GM06990 (cell line): ENCODE results near the gene C1orf50.
A peak's percentile ranks its signal among the peaks of the same experiment; 100 is the strongest.

Experiments
- DNase-seq: peaks from one replicate; pipeline ENCODE4 v3.0.0-alpha.2; 2011; ENCODE audit not compliant: insufficient read length; ENCODE audit errors: extremely low read depth
- H3K27me3 ChIP-seq: replicated peaks from 2 replicates; pipeline ENCODE4 v1.6.0; 2011; ENCODE audit warnings: low read length; ENCODE audit not compliant: control insufficient read depth, insufficient read depth
- H3K36me3 ChIP-seq: 2 replicates; pipeline ENCODE4 v1.5.1; 2011; ENCODE audit warnings: low read length; ENCODE audit not compliant: control insufficient read depth, insufficient read depth
- H3K4me3 ChIP-seq: replicated peaks from 2 replicates; pipeline ENCODE4 v1.5.1; 2011; ENCODE audit warnings: low read depth, mild to moderate bottlenecking, control low read depth, low read length
- TF ChIP-seq, protein P1 (sequence below): IDR thresholded peaks from 2 replicates; pipeline ENCODE4 v1.5.1; 2011; ENCODE audit warnings: low read length, control low read depth, mild to moderate bottlenecking, inconsistent platforms; ENCODE audit not compliant: insufficient read depth, poor library complexity, severe bottlenecking

Gene C1orf50

GRCh38 chr1:42734201-42735035 lies 32.6 kb upstream of the C1orf50 start:
- no peak for DNase-seq
- H3K4me3 ChIP-seq = no peak overlapping the region
- H3K36me3 ChIP-seq = no peaks in the 10 kb centered on the region
- TF ChIP-seq, protein P1, sequence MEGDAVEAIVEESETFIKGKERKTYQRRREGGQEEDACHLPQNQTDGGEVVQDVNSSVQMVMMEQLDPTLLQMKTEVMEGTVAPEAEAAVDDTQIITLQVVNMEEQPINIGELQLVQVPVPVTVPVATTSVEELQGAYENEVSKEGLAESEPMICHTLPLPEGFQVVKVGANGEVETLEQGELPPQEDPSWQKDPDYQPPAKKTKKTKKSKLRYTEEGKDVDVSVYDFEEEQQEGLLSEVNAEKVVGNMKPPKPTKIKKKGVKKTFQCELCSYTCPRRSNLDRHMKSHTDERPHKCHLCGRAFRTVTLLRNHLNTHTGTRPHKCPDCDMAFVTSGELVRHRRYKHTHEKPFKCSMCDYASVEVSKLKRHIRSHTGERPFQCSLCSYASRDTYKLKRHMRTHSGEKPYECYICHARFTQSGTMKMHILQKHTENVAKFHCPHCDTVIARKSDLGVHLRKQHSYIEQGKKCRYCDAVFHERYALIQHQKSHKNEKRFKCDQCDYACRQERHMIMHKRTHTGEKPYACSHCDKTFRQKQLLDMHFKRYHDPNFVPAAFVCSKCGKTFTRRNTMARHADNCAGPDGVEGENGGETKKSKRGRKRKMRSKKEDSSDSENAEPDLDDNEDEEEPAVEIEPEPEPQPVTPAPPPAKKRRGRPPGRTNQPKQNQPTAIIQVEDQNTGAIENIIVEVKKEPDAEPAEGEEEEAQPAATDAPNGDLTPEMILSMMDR = no peak
- H3K27me3 ChIP-seq = no peaks in the 10 kb centered on the region

GRCh38 chr1:42735056-42735455 lies 32.0 kb upstream of the C1orf50 start:
- Histone ChIP-seq H3K36me3 (no peaks in the 10 kb centered on the region), H3K4me3 (no peak overlapping the region), H3K27me3 (no peaks in the 10 kb centered on the region)
- TF ChIP-seq, protein P1 = no peak
- DNase-seq = no peak

- Histone ChIP-seq H3K4me3 (no peak overlapping the region), H3K36me3 (no peaks in the 10 kb centered on the region), H3K27me3 (no peaks in the 10 kb centered on the region)
- TF ChIP-seq, protein P1 = no peak
- DNase-seq = no peak
Measured at GRCh38 chr1:42735477-42736105, 31.5 kb upstream of the C1orf50 start.

GRCh38 chr1:42736152-42736551 lies 30.9 kb upstream of the C1orf50 start:
- no peak for DNase-seq

DNA sequence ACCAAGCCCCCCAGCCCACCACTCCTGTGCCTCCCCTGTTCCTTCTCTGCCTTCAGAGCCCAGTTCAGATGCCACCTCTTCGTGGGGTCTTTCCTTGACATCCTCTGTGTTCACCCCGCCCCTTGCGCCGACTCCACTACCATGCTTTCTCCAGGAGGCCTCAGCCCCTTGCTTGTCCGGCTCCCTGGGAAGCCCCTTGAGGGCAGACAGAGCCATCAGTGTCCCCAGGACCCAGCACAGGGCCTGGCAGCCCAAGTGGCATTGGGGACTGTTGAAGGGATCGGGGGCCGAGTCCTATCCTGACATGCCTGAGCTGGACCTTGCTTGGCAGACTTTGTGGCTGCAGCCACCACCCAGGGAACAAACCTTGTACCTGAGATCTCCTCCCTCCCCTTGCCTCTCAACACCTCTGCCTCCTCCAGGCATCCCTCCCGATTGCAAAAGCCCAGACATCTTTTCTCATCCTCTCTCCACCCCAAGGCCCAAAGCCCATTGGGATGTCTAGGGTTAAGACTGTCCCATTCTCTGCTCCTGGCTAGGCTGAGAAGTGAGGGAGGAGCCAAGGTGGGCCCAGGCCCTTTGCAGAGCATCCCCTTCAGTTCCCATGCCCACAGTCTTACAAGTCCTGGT lies 30.4 kb upstream of the C1orf50 start:
- no peaks in the 10 kb centered on the region for H3K27me3 ChIP-seq
- TF ChIP-seq, protein P1 = no peak
- no peak for DNase-seq
- H3K4me3 ChIP-seq = no peak overlapping the region
- H3K36me3 ChIP-seq = no peaks in the 10 kb centered on the region

More at GRCh38 chr1:42736152-42736551, 30.9 kb upstream of the C1orf50 start:
- H3K4me3 ChIP-seq = no peak overlapping the region
- no peaks in the 10 kb centered on the region for H3K27me3 ChIP-seq
- H3K36me3 ChIP-seq = no peaks in the 10 kb centered on the region
- TF ChIP-seq, protein P1 = peak; percentile 21
